ENCODE results near the gene UBAC2.

Gene UBAC2

DNA sequence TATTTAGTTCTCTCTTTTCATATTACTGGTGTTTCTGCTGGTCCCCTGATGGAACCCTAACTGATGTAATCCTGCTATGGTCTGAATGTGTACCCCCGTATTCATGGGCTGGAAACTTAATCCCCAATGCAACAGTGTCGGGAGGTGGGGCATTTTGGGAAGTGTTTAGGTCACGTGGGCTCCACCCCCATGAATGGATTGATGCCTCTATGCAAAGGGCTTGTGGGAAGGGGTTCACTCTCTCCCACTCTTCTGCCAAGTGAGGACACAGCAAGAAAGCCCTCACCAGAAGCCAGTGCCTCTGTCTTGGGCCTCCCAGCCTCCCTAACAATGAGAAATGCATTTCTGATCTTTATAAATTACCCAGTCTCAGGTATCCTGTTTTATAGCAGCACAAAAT is 21.2 kb upstream of the UBAC2 start:
- TF ChIP-seq ISL1 (CRISPR knock-in tag; IDR thresholded peaks at IDR 0.05) (no peak), TCF4 (CRISPR knock-in tag; IDR thresholded peaks at IDR 0.05; ENCODE audit: borderline replicate concordance) (no peak), ESRRG (CRISPR knock-in tag; IDR thresholded peaks at IDR 0.05) (no peak), OSR1 (CRISPR knock-in tag; IDR thresholded peaks at IDR 0.05) (no peak), TSHZ2 (CRISPR knock-in tag; IDR thresholded peaks at IDR 0.05) (no peak), ZC3H10 (CRISPR knock-in tag; IDR thresholded peaks at IDR 0.05) (no peak), ZNF8 (CRISPR knock-in tag; IDR thresholded peaks at IDR 0.05) (no peak), POU6F1 (CRISPR knock-in tag; IDR thresholded peaks at IDR 0.05; ENCODE audit: borderline replicate concordance, low read depth) (no peak), PPARA (CRISPR knock-in tag; IDR thresholded peaks at IDR 0.05; ENCODE audit: borderline replicate concordance) (no peak)
- TF ChIP-seq, protein P1, sequence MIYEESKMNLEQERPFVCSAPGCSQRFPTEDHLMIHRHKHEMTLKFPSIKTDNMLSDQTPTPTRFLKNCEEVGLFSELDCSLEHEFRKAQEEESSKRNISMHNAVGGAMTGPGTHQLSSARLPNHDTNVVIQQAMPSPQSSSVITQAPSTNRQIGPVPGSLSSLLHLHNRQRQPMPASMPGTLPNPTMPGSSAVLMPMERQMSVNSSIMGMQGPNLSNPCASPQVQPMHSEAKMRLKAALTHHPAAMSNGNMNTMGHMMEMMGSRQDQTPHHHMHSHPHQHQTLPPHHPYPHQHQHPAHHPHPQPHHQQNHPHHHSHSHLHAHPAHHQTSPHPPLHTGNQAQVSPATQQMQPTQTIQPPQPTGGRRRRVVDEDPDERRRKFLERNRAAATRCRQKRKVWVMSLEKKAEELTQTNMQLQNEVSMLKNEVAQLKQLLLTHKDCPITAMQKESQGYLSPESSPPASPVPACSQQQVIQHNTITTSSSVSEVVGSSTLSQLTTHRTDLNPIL (CRISPR knock-in tag; IDR thresholded peaks at IDR 0.05; ENCODE audit: low read depth): no peak
- ATAC-seq: no peak

DNA sequence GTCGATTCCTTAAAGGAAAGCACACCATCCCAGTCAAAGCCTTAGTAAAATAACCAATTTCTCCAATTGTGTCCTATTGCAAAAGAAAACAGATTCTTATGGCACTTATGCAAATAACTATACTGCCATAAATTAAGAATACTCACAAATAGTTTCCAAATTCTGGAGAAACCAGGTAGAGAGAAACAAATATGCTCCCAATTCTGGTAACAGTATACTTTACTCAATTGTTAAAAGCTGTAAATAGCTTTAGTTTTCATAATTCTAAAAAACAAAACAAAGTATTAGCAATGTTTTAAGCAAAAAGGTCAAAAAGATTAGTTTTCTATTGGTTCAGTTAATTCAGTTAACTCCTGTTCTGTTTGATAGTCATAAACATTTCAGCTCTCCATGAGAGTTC is 18.2 kb upstream of the UBAC2 start:
- no peak for ATAC-seq
- TF ChIP-seq ESRRG (CRISPR knock-in tag; IDR thresholded peaks at IDR 0.05): no peak

- TF ChIP-seq CSDC2 (CRISPR knock-in tag; IDR thresholded peaks at IDR 0.05) (no peak), ISL1 (CRISPR knock-in tag; IDR thresholded peaks at IDR 0.05) (no peak), CSRNP3 (CRISPR knock-in tag; IDR thresholded peaks at IDR 0.05) (no peak), RARB (CRISPR knock-in tag; IDR thresholded peaks at IDR 0.05) (no peak), GLIS3 (CRISPR knock-in tag; IDR thresholded peaks at IDR 0.05) (no peak), TSHZ2 (CRISPR knock-in tag; IDR thresholded peaks at IDR 0.05) (no peak), OSR1 (CRISPR knock-in tag; IDR thresholded peaks at IDR 0.05) (no peak), PATZ1 (CRISPR knock-in tag; IDR thresholded peaks at IDR 0.05; ENCODE audit: borderline replicate concordance) (no peak), ZNF565 (CRISPR knock-in tag; conservative IDR thresholded peaks at IDR 0.05; ENCODE audit: low read depth) (no peak), POU6F1 (CRISPR knock-in tag; IDR thresholded peaks at IDR 0.05; ENCODE audit: borderline replicate concordance, low read depth) (no peak), TCF4 (CRISPR knock-in tag; IDR thresholded peaks at IDR 0.05; ENCODE audit: borderline replicate concordance) (no peak), BACH2 (CRISPR knock-in tag; IDR thresholded peaks at IDR 0.05; ENCODE audit: borderline replicate concordance) (no peak), ESRRG (CRISPR knock-in tag; IDR thresholded peaks at IDR 0.05) (no peak), ZC3H10 (CRISPR knock-in tag; IDR thresholded peaks at IDR 0.05) (no peak), SNAI2 (CRISPR knock-in tag; IDR thresholded peaks at IDR 0.05) (no peak)
- TF ChIP-seq, protein P1 (CRISPR knock-in tag; IDR thresholded peaks at IDR 0.05; ENCODE audit: low read depth): no peak
- ATAC-seq: no peak
Measured at GRCh38 chr13:99185606-99186005, 15.0 kb upstream of the UBAC2 start.
